Cardiac muscle cell (in vitro differentiated cells and primary cell): Measurements from ENCODE around the gene CACNA1H. TPM values are rescaled to one million over a fixed set of nuclear protein-coding genes. Genes with fewer than 3 reads are reported as not detected.

Experiments
- DNase-seq, 2 donors: peaks; one replicate each; pipeline versions ENCODE4 v3.0.0 to v3.0.0-alpha.2; 2010 to 2017; ENCODE audit warnings: low read depth in 1 of 2, low spot score in 1 of 2
- H3K27ac ChIP-seq: fragments of 200-600 bp; sonication (generic); 2 replicates; pipeline ENCODE4 v1.5.1; 2016
- H3K27me3 ChIP-seq: fragments of 200-600 bp; sonication (generic); 2 replicates; pipeline ENCODE4 v1.6.0; 2016; ENCODE audit warnings: control low read depth
- H3K36me3 ChIP-seq: fragments of 200-600 bp; sonication (generic); 2 replicates; pipeline ENCODE4 v1.5.1; 2016; ENCODE audit warnings: control low read depth
- H3K4me1 ChIP-seq: fragments of 200-600 bp; sonication (generic); 2 replicates; pipeline ENCODE4 v1.8.1; 2017; ENCODE audit warnings: low read depth, mild to moderate bottlenecking, mixed run types
- H3K4me3 ChIP-seq: fragments of 200-600 bp; sonication (generic); 2 replicates; pipeline ENCODE4 v1.5.1; 2016; ENCODE audit warnings: mild to moderate bottlenecking
- H3K9me3 ChIP-seq: fragments of 200-600 bp; sonication (generic); 2 replicates; pipeline ENCODE4 v1.5.1; 2017; ENCODE audit warnings: low read depth, mild to moderate bottlenecking, control low read depth
- CTCF ChIP-seq: IDR thresholded peaks from 2 replicates; pipeline ENCODE4 v1.5.1; 2012; ENCODE audit warnings: low read depth, mild to moderate bottlenecking, low read length
- polyA plus RNA-seq: library from polyadenylated mRNA; unstranded; fragments of >200 nt; fragmentation: Nextera tagmentation; extraction: Ambion mirVana; gene quantifications from 2 replicates; pipeline ENCODE4 v1.2.1, GENCODE V29; 2016
- total RNA-seq: library from RNA; depleted of rRNA; stranded (reverse); fragments of >200 nt; gene quantifications from 2 replicates; pipeline ENCODE4 v1.2.3, GENCODE V29; 2016

CACNA1H gene
- total and polyA plus RNA-seq, 2 experiments from 2014 or later, result 8.9 to 66.1 TPM

GRCh38 chr16:1123525-1124230 is 29.2 kb upstream of the CACNA1H start:
- Histone ChIP-seq H3K4me1 (peaks cover 9% of the 10 kb centered on the region), H3K9me3 (no peaks in the 10 kb centered on the region), H3K27ac (no peak overlapping the region), H3K27me3 (no peaks in the 10 kb centered on the region), H3K36me3 (no peaks in the 10 kb centered on the region), H3K4me3 (no peak overlapping the region)
- DNase-seq, result no peak
- TF ChIP-seq CTCF, result no peak

GRCh38 chr16:1124291-1124690 is 28.6 kb upstream of the CACNA1H start:
- Histone ChIP-seq H3K27ac (no peak overlapping the region), H3K4me3 (no peak overlapping the region), H3K4me1 (peaks cover 9% of the 10 kb centered on the region), H3K9me3 (no peaks in the 10 kb centered on the region), H3K27me3 (no peaks in the 10 kb centered on the region), H3K36me3 (no peaks in the 10 kb centered on the region)
- DNase-seq, result no peak
- TF ChIP-seq CTCF, result no peak

GRCh38 chr16:1124795-1125194 is 28.1 kb upstream of the CACNA1H start:
- H3K27me3 ChIP-seq, result no peaks in the 10 kb centered on the region
- H3K4me1 ChIP-seq, result peaks cover 9% of the 10 kb centered on the region
- H3K9me3 ChIP-seq, result no peaks in the 10 kb centered on the region
- no peak for TF ChIP-seq CTCF
- H3K4me3 ChIP-seq, result no peak overlapping the region
- no peak overlapping the region for H3K27ac ChIP-seq
- no peak for DNase-seq
- H3K36me3 ChIP-seq, result no peaks in the 10 kb centered on the region

GRCh38 chr16:1125471-1125870 is 27.4 kb upstream of the CACNA1H start:
- DNase-seq, result peak; percentile 42 to 47
- Histone ChIP-seq H3K4me3 (no peak overlapping the region), H3K4me1 (peaks cover 9% of the 10 kb centered on the region), H3K27me3 (no peaks in the 10 kb centered on the region), H3K27ac (no peak overlapping the region), H3K9me3 (no peaks in the 10 kb centered on the region), H3K36me3 (no peaks in the 10 kb centered on the region)
- no peak for TF ChIP-seq CTCF

GRCh38 chr16:1126044-1126443 is 26.9 kb upstream of the CACNA1H start:
- Histone ChIP-seq H3K27me3 (no peaks in the 10 kb centered on the region), H3K36me3 (no peaks in the 10 kb centered on the region), H3K4me3 (no peak overlapping the region), H3K4me1 (peaks cover 9% of the 10 kb centered on the region), H3K9me3 (no peaks in the 10 kb centered on the region), H3K27ac (no peak overlapping the region)
- no peak for DNase-seq
- no peak for TF ChIP-seq CTCF
